GM19240 (cell line): Measurements from ENCODE around the gene CEACAM16.

Experiments used
- DNase-seq: peaks from one replicate; pipeline ENCODE4 v3.0.0; 2011; ENCODE audit warnings: low spot score; ENCODE audit not compliant: insufficient read length

The CEACAM16 gene

DNA sequence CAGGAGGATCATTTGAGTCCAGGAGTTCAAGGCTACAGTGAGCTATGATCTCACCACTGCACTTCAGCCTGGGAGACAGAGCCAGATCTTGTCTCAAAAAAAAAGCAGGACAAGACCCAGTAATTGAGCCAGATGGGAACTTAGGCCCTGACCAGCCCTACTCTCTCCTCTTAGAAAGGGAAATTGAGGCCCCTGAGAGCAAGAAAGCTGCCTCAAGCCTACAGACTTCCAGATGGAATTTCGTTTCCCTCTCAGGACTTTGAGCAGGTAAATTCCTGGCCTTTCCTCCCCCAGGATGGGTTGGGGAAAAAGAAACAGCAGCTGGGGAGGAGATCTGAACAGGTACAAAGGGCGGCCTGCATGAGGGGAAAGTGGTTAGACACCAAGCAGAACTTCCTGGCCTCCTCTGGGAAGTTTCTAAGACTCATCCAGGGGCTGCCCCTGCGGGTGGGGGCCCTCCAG, 46.0 kb downstream of the CEACAM16 start:
- DNase-seq = no peak

DNA sequence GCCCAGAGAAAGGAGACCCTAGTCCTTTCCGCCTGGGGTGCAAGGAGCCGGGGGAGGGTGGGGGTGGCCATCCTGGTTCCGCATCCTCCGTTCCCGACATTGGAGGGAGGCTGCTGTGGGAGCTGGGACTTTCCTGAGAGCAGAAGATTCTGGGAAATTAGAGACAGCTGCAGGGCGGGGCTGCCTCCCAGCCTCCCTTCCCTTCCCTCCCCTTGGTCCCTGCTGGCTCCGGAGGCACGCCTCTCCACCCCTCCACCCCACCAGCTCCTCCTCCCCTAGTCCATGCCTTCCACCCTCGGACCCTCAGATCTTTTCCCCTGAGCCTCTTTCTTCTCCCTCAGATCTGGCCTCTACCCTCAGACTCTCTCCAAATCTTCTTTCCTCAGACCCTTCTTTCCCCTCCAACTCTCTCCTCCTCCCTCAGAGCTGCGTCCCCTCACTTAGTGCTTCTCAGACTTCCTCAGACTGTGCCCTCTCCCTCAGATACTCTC, 46.4 kb downstream of the CEACAM16 start:
- DNase-seq = no peak

GRCh38 chr19:44745887-44746600, 47.1 kb downstream of the CEACAM16 start:
- no peak for DNase-seq

- DNase-seq = no peak
Measured at GRCh38 chr19:44746616-44746945, 47.6 kb downstream of the CEACAM16 start.

GRCh38 chr19:44746946-44747738, 48.2 kb downstream of the CEACAM16 start:
- peak; percentile 52 for DNase-seq

DNA sequence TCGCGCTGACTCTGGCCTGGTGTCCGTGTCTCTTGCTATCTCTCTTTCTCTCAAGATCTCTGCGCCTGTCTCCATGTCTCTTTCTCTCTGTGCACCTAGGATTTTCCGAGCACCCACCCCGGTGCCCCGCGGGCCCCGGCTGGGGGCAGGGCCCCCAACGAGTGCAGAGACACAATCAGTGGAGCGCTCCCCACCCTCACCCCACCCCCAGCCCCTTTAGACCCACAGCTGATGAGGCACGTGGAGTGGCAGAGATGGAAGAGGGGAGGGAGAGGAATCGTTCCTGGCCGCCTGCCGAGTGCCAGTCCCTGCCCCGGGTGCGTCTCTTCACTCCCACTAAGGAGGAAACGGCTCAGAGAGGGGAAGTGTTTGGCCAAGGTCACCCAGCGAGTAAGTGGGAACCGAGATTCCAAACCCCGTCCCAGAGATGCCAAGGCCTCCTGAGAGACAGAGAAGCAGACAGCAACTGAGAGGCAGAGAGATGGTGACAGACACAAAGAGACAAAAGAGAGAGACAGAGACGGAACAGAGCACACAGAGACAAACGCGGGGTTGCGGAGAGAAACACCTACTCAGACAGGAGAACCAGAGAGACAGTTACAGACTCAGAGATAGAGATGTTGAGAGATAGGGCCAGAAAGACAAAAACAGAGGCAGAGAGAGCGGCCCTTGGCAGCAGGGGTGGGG, 48.9 kb downstream of the CEACAM16 start:
- no peak for DNase-seq

- DNase-seq = no peak
Measured at GRCh38 chr19:44748426-44749254, 49.7 kb downstream of the CEACAM16 start, which contains the start of gene BCL3. TSS of gene BCL3 (plus strand) at chr19:44748708. CDS start at chr19:44748791, 83 bp downstream.

- no peak for DNase-seq
Measured at GRCh38 chr19:44749292-44749691, 50.3 kb downstream of the CEACAM16 start.

DNA sequence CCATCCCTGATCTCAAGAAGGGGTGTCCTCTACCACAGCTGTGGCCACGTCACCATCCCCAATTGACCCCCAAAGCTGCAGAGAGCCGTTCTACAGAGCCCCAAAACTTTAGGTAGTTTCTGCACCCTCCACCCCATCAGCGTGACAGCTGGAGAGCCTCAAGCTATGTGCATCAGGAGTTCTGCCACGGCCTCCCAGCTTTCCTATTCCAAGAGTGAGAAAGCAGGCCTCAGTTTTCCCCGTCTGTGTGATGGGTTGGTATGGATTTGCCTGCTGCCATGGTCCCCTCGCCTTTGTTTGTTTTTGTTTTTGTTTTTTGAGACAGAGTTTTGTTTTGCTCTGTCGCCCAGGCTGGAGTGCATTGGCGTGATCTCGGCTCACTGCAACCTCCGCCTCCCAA, 51.0 kb downstream of the CEACAM16 start:
- no peak for DNase-seq

DNA sequence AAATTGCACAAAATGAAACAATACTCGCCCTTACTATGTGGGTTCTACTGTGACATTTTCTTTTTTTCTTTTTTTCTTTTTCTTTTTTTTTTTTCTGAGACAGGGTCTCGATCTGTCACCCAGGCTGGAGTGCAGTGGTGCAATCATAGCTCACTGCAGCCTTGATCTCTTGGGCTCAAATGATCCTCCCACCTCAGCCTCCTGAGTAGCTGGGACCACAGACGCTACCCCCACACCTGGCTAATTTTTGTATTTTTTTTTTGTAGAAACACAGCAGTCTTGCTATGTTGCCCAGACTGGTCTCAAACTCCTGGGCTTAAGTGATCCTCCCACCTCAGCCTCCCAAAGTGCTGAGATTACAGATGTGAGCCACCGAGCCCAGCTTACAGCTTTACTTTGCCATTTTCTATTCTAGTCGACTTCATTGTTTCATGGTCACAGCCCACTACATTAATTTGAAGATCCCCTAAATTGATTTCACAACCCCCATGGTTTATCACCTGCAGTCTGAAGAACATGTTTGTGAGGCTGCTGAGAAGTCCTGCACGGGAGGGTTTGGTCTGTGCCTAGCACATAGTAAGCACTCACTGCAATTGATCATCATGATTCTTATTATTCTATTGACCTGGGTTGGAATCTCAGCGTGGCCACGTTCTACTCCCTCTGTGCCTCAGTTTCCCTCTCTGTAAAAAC, 53.3 kb downstream of the CEACAM16 start:
- DNase-seq = no peak

GRCh38 chr19:44752816-44753625, 54.1 kb downstream of the CEACAM16 start:
- peak; percentile 98 for DNase-seq

GRCh38 chr19:44753626-44753931, 54.6 kb downstream of the CEACAM16 start:
- DNase-seq = no peak

- peak; percentile 79 for DNase-seq
Measured at GRCh38 chr19:44753932-44754749, 55.2 kb downstream of the CEACAM16 start.

DNA sequence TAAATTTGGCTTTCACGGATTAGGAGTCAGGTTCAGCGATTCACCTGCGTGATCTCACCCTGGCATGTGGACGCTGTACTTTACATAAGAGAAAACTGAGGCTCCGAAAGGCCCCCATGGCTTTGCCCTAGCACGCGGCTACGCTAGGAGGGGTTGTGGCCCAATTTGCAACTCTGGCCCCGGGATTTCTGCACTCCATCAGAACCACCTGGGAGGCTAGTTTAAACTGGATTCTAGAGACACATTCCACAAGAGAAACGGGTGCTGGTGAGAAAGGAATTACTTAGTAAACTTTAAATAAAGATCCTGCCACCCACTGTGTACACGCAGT, 55.8 kb downstream of the CEACAM16 start:
- no peak for DNase-seq

DNA sequence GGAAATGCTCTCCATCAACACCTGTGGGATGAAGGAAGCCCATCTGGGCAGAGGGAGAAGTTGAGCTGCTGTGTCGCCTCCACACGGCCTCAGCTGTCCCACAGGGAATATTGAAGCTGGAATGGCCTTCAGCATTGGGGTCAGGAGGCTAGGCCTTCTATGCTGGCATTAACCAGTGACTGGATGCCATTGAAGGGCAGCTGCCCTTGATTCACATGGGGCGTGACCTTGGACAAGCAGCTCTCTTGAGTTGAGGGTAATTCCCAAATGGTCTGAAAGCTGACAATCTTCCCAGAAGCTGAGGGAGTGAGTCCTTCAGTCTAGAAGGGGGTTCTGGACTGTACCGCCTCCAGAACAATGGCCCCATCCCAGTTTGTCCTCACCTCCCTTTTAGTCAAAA, 56.3 kb downstream of the CEACAM16 start:
- DNase-seq = no peak

- DNase-seq = no peak
Measured at GRCh38 chr19:44756089-44756562, 57.2 kb downstream of the CEACAM16 start.

GRCh38 chr19:44757057-44757734, 58.2 kb downstream of the CEACAM16 start:
- no peak for DNase-seq

- DNase-seq = no peak
Measured at GRCh38 chr19:44757735-44758505, 59.0 kb downstream of the CEACAM16 start.
